Nephron (organoid): ENCODE measurements around the gene DPP8.
"Not testable (repeated sequence)": the region's sequence is repeated elsewhere in the genome, so short reads cannot be mapped to it uniquely, and the experiment has no call there.

Source experiments
- H3K27ac Mint-ChIP-seq, 3 experiments: 2 replicates each; pipeline ENCODE4 v1.8.0; 2020; ENCODE audit warnings: mixed read lengths in 3 of 3, mild to moderate bottlenecking in 2 of 3, moderate library complexity in 1 of 3
- H3K27me3 Mint-ChIP-seq: 2 replicates; pipeline ENCODE4 v1.8.0; 2021; ENCODE audit warnings: low read depth, mild to moderate bottlenecking, moderate library complexity, mixed read lengths
- H3K36me3 Mint-ChIP-seq: 2 replicates; pipeline ENCODE4 v1.8.0; 2020; ENCODE audit warnings: low read depth, mixed read lengths
- H3K4me1 Mint-ChIP-seq: 2 replicates; pipeline ENCODE4 v1.8.0; 2020; ENCODE audit warnings: mixed read lengths
- H3K4me3 Mint-ChIP-seq, 3 experiments: 2 replicates each; pipeline ENCODE4 v1.8.0; 2020; ENCODE audit warnings: mild to moderate bottlenecking in 3 of 3, mixed read lengths in 3 of 3, moderate library complexity in 2 of 3
- H3K9me3 Mint-ChIP-seq: 2 replicates; pipeline ENCODE4 v1.8.0; 2020; ENCODE audit warnings: mixed read lengths
- CTCF ChIP-seq, 3 experiments: fragments of 200-600 bp; sonication (generic); IDR thresholded peaks; one replicate each; pipeline ENCODE4 v1.5.0; 2021; ENCODE audit warnings: antibody characterized with exemption in 3 of 3; ENCODE audit not compliant: unreplicated experiment in 3 of 3

The DPP8 gene

DNA sequence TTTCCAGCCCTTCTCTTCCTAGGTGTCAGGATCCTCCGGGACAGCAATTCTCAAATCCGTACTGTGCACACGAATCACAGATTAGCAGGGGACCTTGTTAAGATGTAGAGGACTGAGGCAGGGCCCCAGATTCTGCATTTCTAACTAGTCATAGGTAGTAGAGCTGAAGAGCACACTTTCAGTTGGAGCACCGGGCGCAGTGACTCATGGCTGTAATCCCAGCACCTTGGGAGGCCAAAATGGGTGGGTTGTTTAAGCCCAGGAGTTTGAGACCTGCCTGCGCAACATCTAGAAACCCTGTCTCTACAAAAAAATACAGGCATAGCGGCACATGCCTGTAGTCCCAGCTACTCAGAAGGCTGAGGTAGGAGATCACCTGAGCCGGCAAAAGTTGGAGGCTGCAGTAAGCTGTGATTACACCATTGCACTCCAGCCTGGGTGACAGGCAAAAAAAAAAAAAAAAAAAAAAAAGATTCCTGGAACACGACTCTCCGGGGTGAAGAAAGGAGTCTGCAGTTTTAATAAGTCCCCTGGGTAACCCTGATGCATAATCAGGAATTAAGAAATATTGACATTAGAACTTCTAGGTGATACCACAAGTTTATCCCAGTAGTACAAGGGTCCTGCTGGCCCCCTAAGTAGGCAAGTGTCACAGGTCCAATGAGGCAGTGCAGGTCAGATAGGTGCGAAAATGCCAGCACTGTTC lies 118.3 kb downstream of the DPP8 start:
- Mint-ChIP-seq H3K27ac (no peak overlapping the region), H3K27me3 (peaks cover 28% of the 10 kb centered on the region), H3K36me3 (peaks cover 30% of the 10 kb centered on the region), H3K4me1 (peaks cover 34% of the 10 kb centered on the region), H3K4me3 (no peak overlapping the region), H3K9me3 (no peaks in the 10 kb centered on the region)
- TF ChIP-seq CTCF (IDR thresholded peaks at IDR 0.05; ENCODE audit: unreplicated experiment in 3 of 3), result no peak

GRCh38 chr15:65398486-65398885 lies 119.0 kb downstream of the DPP8 start:
- not testable (repeated sequence) for H3K4me3 Mint-ChIP-seq, H3K9me3 Mint-ChIP-seq, H3K27ac Mint-ChIP-seq
- Mint-ChIP-seq H3K27me3 (peaks cover 33% of the 10 kb centered on the region), H3K36me3 (peaks cover 37% of the 10 kb centered on the region), H3K4me1 (peaks cover 27% of the 10 kb centered on the region)

GRCh38 chr15:65396965-65397317 lies 120.5 kb downstream of the DPP8 start:
- H3K27me3 Mint-ChIP-seq, result peaks cover 36% of the 10 kb centered on the region
- TF ChIP-seq CTCF (IDR thresholded peaks at IDR 0.05; ENCODE audit: unreplicated experiment in 3 of 3), result no peak

GRCh38 chr15:65396283-65396964 lies 121.1 kb downstream of the DPP8 start:
- no peaks in the 10 kb centered on the region for H3K9me3 Mint-ChIP-seq
- H3K36me3 Mint-ChIP-seq, result peaks cover 46% of the 10 kb centered on the region
- H3K27me3 Mint-ChIP-seq, result peaks cover 36% of the 10 kb centered on the region
- peaks cover 14% of the 10 kb centered on the region for H3K4me1 Mint-ChIP-seq
- no peak overlapping the region for H3K27ac Mint-ChIP-seq
- TF ChIP-seq CTCF (IDR thresholded peaks at IDR 0.05; ENCODE audit: unreplicated experiment in 3 of 3), result no peak
- H3K4me3 Mint-ChIP-seq, result peak overlapping the region in 1 of 3 experiments; percentile 61

More at GRCh38 chr15:65396965-65397317, 120.5 kb downstream of the DPP8 start:
- no peak overlapping the region for H3K27ac Mint-ChIP-seq
- H3K4me3 Mint-ChIP-seq, result peak overlapping the region; percentile 17 to 57 (median 25)
- H3K4me1 Mint-ChIP-seq, result peaks cover 18% of the 10 kb centered on the region
- H3K9me3 Mint-ChIP-seq, result no peaks in the 10 kb centered on the region
- peaks cover 46% of the 10 kb centered on the region for H3K36me3 Mint-ChIP-seq

DNA sequence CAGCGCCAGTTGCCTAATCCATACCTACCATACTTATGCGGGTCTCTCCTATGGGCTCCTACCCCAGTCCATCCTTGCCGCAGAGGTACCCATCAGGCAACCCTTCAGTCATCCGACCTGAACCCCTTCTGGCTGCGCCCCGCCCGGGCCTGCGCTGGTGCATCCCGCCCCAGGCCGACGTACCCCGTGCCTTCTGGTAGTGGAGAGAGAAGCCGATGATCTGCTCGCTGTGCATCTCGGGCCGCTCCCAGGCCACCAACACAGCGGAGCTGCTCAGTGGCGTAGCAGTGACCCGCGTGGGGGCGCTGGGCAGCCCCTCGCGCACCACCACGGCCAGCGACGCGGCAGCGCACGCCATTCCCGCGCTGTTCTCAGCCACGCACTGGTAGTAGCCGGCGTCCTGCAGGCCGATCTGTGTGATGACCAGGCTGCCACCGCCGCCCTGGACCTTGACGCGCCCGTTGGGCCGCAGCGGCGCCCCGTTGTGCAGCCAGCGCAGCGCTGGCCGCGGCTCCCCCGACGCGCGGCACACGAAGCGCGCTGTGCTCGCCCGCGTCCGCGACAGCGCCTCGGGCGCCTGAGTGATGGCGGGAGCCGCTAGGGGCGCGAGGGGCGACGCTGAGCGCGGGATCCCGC lies 121.8 kb downstream of the DPP8 start:
- Mint-ChIP-seq H3K27me3 (peaks cover 36% of the 10 kb centered on the region), H3K36me3 (peaks cover 46% of the 10 kb centered on the region), H3K9me3 (no peaks in the 10 kb centered on the region), H3K27ac (no peak overlapping the region), H3K4me1 (peaks cover 6% of the 10 kb centered on the region), H3K4me3 (no peak overlapping the region)
- peak in 1 of 3 experiments; percentile 26 for TF ChIP-seq CTCF (IDR thresholded peaks at IDR 0.05; ENCODE audit: unreplicated experiment in 3 of 3)

GRCh38 chr15:65394936-65395335 lies 122.6 kb downstream of the DPP8 start:
- H3K27me3 Mint-ChIP-seq, result peaks cover 35% of the 10 kb centered on the region
- H3K36me3 Mint-ChIP-seq, result peaks cover 46% of the 10 kb centered on the region
- H3K27ac Mint-ChIP-seq, result no peak overlapping the region
- H3K4me3 Mint-ChIP-seq, result no peak overlapping the region
- TF ChIP-seq CTCF (IDR thresholded peaks at IDR 0.05; ENCODE audit: unreplicated experiment in 3 of 3), result no peak
- peaks cover 4% of the 10 kb centered on the region for H3K4me1 Mint-ChIP-seq
- no peaks in the 10 kb centered on the region for H3K9me3 Mint-ChIP-seq
